ENCODE data around the gene EBF3. TPM values are rescaled to one million over a fixed set of nuclear protein-coding genes. Genes with fewer than 3 reads are reported as not detected.

EBF3 gene
- total RNA-seq, 4 donors from 2014 or later = 5.5 to 10.4 (median 8.2) TPM

DNA sequence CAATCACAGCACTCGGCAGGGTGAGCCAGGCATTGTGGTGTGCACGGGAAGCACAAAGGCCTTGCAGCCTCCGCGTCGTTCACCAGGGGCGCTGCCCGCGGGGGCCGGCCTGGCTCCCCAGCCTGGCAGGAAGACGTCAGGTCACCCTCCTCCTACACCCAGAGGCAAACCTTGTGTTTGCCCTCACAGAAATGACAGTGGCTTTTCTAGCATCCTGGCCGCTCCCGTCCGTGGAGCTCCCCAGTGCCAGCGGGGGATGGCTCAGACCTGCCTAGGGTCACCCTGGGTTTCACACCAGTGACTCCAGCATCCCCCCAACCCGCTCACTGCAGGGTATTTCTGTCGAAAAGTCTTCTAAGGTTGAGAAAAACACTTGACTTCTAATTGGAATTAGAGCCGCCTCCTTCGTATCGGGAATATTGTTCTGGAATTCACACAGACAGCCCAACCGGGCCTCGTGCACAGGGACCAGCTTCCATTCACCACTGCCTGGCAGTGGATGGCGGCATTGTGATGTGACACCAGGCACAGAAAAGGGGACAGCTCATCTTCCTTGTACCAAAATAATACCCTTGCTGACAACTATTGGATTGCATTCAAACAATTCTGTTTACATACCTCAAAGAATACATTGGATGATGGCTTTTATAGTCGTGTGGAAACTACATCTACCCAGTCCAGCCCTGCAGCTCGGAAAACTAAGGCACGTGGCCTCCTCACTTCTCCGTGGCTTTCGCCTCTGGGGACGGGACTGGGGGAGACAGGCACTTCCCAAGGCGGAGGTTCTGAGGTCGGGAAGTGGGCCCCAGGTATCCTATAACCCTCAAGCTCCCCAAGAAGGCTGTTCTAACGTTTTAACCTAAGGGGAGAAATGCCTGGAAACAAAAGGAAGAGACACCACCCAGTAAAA lies 109.0 kb downstream of the EBF3 start:
- Histone ChIP-seq H3K4me1 (peaks cover 0 to 8% of the 10 kb centered on the region in 2 donors), H3K27ac (no peak overlapping the region), H3K4me3 (no peak overlapping the region), H3K9me3 (no peaks in the 10 kb centered on the region), H3K27me3 (no peaks in the 10 kb centered on the region), H3K36me3 (no peaks in the 10 kb centered on the region)
- intact Hi-C loops (cut with DNase I; ENCODE audit: low total_unique reads) (no loop called here), in situ Hi-C loops (cut with MboI; ENCODE audit: low sequenced_read_pairs in 4 of 4) (no loop called here)
- no peak for ATAC-seq
- no peak for DNase-seq
- TF ChIP-seq, protein P1, sequence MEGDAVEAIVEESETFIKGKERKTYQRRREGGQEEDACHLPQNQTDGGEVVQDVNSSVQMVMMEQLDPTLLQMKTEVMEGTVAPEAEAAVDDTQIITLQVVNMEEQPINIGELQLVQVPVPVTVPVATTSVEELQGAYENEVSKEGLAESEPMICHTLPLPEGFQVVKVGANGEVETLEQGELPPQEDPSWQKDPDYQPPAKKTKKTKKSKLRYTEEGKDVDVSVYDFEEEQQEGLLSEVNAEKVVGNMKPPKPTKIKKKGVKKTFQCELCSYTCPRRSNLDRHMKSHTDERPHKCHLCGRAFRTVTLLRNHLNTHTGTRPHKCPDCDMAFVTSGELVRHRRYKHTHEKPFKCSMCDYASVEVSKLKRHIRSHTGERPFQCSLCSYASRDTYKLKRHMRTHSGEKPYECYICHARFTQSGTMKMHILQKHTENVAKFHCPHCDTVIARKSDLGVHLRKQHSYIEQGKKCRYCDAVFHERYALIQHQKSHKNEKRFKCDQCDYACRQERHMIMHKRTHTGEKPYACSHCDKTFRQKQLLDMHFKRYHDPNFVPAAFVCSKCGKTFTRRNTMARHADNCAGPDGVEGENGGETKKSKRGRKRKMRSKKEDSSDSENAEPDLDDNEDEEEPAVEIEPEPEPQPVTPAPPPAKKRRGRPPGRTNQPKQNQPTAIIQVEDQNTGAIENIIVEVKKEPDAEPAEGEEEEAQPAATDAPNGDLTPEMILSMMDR (IDR thresholded peaks at IDR 0.05 in 4 of 5, conservative IDR thresholded peaks at IDR 0.05 in 1 of 5) = no peak
- no peak for TF ChIP-seq POLR2A (IDR thresholded peaks at IDR 0.05)

DNA sequence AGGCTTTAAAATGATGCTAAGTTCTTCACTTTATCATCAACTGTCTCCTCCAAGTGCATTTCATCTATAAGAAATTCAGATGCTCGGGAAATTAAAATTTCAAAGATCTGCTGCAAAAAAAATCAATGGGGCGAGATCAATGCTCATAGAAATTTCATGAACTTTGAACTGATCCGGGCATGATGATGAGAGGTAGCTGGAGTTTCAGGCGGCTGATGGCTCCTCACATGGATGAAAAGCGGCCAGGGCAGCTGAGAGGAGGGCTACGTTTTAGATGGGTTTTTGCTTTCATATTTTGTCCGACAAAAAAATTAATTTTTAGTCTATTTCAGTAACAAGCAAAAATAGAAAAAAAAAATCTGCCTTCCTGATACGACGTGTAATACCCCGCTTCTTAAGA lies 109.9 kb downstream of the EBF3 start:
- in situ Hi-C loops (cut with MboI; ENCODE audit: low sequenced_read_pairs in 4 of 4) = no loop called here
- ATAC-seq (no peak), DNase-seq (no peak)
- H3K4me3 ChIP-seq = no peak overlapping the region
- TF ChIP-seq, protein P1 (IDR thresholded peaks at IDR 0.05 in 4 of 5, conservative IDR thresholded peaks at IDR 0.05 in 1 of 5) = no peak
- no peak for TF ChIP-seq POLR2A (IDR thresholded peaks at IDR 0.05)
- no peak overlapping the region for H3K27ac ChIP-seq
- H3K27me3 ChIP-seq = no peaks in the 10 kb centered on the region
- intact Hi-C loops (cut with DNase I; ENCODE audit: low total_unique reads) = no loop called here
- H3K36me3 ChIP-seq = no peaks in the 10 kb centered on the region
- H3K4me1 ChIP-seq = peaks cover 0 to 8% of the 10 kb centered on the region in 2 donors
- H3K9me3 ChIP-seq = no peaks in the 10 kb centered on the region

DNA sequence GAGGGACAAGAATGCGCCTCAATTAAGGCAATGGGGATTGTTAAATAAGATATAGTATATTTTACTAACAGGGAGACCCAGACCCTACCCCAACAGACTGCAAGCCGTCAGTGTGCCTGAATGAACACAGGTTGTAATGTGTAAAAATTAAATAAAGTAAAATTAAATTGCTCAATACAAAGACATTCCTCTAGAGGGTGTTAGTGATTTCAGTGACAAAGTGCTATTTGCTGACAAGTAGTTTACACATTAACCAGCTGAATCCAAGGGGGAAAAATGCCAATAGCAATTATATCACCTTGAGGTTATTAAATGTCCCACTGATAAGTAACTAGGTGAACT lies 110.5 kb downstream of the EBF3 start:
- Histone ChIP-seq H3K36me3 (no peaks in the 10 kb centered on the region), H3K4me3 (no peak overlapping the region), H3K27me3 (no peaks in the 10 kb centered on the region), H3K9me3 (no peaks in the 10 kb centered on the region), H3K4me1 (peaks cover 0 to 8% of the 10 kb centered on the region in 2 donors), H3K27ac (no peak overlapping the region)
- DNase-seq (no peak), ATAC-seq (no peak)
- TF ChIP-seq, protein P1 (IDR thresholded peaks at IDR 0.05 in 4 of 5, conservative IDR thresholded peaks at IDR 0.05 in 1 of 5) = peak in 1 of 5 experiments; percentile 34
- TF ChIP-seq POLR2A (IDR thresholded peaks at IDR 0.05) = no peak
- intact Hi-C loops (cut with DNase I; ENCODE audit: low total_unique reads) = no loop called here
- in situ Hi-C loops (cut with MboI; ENCODE audit: low sequenced_read_pairs in 4 of 4) = no loop called here

DNA sequence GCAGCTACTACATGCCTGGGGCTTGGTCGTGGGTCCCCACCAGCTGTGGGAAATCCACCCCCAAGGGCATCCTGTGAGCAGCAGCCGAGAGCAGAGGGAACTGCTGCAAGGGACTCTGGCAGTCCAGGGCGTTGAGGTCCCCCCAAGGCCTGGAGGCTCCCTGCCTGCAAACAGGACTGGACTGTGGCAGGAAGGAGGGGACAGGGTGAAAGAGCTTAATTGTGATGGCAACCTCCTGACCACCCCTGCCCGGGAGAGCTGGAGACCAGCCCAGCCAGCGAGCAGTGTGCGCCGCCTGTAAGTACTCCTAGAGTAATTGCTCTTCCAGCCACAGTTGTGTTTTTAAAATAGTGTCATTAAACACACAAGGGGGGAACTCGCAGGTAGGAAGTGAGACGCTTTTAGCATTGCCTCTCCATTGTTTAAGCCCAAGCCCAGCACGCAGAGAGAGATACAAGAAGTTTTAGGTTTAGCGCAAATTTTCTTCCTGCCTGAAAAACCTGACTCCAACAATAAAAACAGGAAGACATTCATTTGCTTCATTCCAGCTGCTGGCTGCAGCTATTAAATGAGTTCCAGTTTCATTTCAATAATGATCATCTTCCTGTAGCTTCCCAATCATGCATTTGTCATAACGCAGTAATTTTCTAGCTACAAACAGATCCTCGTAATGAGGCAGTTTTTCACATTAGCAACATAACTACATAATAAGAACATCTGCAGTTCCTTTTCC lies 111.1 kb downstream of the EBF3 start:
- DNase-seq (no peak), ATAC-seq (no peak)
- Histone ChIP-seq H3K9me3 (no peaks in the 10 kb centered on the region), H3K27me3 (no peaks in the 10 kb centered on the region), H3K4me1 (peaks cover 0 to 8% of the 10 kb centered on the region in 2 donors), H3K27ac (no peak overlapping the region), H3K36me3 (no peaks in the 10 kb centered on the region), H3K4me3 (no peak overlapping the region)
- TF ChIP-seq POLR2A (IDR thresholded peaks at IDR 0.05) = no peak
- TF ChIP-seq, protein P1 (IDR thresholded peaks at IDR 0.05 in 4 of 5, conservative IDR thresholded peaks at IDR 0.05 in 1 of 5) = no peak
- in situ Hi-C loops (cut with MboI; ENCODE audit: low sequenced_read_pairs in 4 of 4) = no loop called here
- intact Hi-C loops (cut with DNase I; ENCODE audit: low total_unique reads) = no loop called here

All from gastrocnemius medialis (tissue), 4 donors.